GM11168 (cell line): ENCODE results near the gene JARID2.

ENCODE experiments used
- in situ Hi-C: fragments of 300-500 bp; cut with MboI; formaldehyde crosslinking; loops from one replicate; pipeline ENCODE4 v1.12.0; 2022; ENCODE audit warnings: low sequenced_read_pairs; ENCODE audit not compliant: unreplicated experiment

Gene JARID2

DNA sequence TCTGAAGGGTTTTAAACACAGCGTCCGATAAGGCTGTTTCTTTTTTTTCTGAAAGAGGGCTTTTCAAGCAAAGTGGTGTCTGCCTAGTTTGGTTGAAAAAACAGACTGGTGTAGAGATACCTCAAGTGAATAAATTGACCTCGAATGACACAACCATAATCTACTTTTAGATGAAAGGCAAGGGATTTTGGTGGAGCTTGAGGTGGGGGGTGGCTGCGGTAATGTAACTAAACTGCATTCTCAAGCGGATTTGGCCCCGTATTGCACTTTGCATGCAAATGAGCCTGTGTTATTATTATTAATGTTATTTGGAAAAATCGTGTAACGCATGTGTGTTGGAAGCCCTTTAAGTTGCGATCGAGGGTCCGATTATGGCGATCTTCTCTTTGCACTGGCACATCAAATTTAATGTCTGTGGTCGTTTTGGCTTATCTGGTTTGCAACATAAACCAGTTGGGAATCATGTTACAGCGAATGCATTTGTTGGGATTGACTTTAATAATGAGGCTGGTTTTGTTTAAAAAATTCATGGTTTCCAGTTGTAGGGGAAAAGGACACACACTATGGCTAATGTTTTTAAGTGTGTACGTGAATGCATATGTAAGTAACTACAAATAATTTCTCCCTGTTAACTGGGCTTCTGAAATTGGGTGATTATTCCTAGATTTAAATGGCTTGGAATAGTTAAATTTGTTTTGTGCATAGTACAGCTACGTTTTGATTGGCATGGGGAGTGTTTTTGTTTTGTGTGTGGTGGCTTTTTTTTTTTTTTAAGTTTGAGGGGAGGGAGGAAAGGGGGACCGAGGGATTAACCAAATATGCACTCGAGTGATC is 1.0 kb downstream of the JARID2 start:
- in situ Hi-C loops: no loop called here

DNA sequence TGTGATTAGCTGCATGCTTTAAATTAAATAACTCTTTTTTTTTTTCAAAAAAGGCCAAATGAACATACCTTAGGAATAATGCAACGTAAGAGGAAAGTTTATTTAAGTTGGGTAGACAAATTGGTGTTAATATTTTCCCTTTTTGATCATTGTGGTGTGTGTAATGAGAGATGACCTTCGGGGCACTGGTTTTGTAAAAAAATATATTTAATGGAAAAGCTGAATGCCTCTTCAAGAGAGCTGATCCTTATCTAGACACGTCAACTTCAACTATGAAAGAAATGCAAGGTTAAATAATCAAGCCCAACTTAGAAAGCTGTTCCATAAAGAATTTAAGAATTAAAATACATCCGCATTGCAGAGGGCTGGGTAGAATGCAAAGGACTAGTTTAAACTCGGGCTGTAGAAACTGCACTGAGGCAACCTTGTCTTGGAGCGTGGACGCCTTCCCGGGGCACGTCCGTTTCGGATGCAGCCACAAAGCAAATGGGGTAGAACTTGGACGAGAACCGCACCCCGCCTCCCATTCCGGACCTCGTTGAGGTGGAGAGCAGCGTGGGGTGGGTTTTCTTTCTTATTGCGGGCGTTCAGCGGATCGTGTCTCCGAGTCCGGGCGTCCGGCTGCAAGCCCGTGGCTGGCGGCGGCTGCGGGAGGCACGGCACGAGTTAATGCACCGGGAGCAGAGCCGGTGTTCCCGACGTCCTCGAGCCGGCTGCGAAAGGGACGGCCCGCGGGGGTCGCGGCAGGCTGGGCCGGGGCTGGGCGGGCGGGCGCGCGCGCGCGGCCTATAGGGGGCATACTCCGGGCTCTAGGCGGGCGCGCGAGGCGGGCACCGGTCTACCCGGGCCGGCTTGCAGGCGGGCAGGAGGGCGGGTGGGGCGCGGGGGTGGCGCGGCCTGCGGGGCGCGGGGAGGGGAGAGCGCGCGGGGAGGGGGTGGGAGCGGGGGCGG is 1.9 kb downstream of the JARID2 start:
- in situ Hi-C loops: no loop called here

DNA sequence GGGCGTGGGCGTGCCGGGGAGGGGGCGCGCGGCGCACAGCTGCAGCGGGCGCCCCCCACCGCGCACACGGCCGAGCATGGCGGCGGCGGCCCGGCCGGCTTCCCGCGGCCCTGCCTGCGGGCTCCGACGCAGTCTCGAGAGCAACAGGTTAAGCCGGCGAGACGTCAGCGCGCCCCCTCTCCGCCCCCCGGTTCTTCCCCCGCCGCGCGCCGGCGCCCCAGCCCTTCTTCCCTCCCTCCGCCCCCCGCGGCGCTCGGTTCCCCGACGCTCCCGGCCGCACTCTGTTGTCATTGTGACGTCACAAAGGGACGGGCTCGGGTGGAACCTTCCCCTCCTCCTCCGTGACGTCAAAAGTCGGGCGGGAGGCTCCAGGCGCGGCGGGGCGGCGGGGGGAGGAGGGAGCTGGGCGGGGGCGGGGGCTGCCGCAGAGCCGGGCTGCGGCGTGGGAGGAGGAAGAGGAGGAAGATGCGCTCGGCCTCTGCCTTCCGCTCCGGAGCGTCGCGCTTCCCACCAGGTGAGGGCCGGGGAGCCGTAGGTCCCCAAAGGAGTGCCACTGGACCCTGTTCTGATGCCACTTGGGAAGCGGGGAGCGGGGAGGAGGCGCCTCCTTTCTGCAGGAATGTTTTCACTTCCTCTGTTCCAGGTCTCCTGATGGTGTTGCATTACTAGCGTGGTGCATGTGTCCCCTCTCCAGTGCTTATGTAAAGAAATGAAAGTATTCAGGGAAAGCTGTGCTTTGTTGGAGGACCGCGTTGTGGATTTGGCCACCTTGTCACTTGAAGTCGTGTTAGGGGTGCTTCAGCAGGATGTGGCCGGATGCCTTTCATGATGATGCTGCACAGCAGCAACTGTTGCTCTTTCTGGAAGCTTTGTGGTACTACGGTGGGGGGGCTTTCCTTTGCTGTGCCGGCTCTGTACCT is 2.8 kb downstream of the JARID2 start:
- in situ Hi-C loops: no loop called here

DNA sequence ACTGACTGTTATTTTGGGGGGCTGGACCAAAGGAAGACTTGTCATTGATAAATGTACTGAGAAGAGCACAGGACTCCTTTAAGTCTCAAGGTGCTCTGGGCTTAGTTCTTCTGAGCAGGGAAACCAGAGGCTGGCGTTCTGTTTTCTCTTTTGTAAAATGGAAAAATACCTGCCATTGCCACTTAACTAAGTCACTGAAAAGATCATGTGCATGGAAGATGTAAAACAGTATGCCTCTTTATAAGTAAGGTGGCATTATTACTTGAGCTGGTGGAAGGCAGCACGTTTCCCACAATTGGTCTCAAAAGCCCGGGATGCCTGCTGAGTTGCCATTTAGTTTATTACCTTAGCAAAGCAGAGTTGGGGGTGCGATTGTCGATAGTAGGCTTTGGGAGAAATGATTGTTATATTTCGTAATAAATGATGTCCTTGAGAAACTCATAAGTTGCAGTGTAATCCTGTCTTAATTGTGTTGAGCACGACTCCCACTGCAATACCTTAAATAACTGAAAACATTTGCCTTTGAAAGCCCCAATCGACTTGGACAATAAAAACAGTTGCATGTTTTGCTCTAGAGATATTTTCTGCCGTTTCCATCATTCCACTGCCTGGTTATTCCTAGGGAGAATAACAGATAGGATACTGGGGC is 3.6 kb downstream of the JARID2 start:
- in situ Hi-C loops: no loop called here

DNA sequence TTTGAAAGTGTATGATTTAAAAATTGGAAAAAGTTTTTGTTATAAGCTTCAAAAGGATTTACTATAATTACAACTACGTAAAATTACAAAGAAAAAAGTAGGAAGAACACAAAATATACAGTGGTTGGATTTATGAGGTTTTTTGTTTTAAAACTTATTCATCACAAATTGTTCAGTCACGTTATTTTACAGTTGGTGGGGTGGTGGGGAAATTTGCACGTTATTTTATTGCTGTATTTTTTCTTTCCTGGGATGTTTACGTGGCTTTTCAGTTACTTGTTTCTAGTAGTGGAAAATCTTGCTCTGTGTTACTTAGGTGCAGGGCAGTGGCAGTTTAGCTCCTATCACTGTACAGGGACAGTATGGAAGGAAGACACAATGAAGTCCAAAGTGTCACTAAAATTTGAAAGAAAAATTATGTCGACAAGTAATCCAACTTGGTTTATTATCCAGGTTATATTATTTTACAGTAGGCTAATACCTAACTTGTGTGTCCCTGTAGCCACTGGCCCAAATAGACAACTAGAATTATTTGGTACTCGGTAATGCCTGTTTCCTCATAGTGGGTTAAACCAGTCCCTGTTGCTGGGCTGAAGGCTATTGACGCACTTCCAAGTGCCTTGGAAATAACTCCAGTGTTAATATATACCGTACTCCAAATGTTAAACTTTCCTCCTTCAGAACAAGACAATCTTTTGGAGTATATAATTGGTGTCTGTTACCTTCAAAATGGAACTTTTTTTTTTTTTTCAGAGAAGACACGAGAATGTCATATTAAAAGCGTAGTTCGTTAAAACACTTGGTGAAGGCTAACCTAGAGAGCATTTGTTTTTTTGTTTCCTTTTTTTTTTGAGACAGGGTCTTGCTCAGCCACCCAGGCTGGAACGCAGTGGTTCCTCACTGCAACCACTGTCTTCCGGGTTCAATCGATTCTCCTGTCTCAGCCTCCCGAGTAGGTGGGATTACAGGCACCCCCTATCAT is 4.6 kb downstream of the JARID2 start:
- in situ Hi-C loops: no loop called here

DNA sequence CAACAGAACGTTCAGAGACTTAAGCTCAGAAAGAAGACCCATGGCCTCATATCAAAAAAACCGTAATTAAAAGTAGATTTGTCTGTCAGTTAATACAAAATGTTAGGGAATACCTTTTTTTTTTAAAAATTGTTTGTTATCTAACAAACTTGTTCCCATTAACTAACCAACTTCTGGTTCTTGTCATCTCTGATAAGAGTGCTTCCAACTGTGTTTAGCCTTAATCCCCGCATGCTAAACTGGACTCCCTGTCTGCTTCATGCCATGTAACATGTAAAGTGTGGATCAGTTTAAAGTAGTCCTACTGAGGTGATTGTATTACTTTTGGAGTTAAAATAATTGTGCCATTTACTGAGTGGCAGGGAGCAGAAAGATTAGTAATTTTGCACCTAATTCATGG is 6.3 kb downstream of the JARID2 start:
- in situ Hi-C loops: no loop called here

DNA sequence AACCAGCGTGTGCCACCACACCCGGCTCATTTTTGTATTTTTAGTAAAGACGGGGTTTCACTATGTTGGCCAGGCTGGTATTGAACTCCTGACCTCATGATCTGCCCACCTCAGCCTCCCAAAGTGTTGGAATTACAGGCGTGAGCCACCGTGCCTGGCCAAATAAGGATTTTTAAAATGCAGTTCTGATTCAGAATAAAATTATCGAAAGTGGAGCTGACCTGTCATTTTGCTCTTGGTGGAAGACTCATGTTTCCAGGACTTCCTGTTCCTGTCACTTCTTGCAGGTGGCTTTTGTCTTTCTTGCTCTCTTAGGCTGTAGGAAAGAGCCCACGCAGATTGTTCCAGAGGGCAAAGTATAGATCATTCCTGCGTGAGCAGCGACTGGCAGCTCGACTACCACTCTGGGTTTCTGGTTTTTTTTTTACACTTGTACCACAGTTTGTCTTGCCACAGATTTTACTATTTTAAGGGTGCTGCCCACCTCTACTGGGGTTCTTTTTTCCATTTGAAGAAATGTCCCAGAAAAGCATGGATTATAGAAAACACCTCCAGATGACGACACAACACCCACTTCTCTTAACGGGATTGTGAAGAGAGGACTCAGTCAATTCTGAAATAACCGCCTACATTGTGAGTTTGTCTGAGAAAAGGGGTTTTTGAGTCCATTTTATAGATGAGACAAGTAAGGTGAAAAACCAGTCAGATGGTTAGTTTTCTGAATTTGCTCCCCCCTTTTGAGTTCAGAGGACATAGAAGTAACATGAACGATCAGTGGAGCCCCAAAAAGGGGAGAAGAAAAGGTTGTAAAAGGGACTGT is 7.5 kb downstream of the JARID2 start:
- in situ Hi-C loops: no loop called here

DNA sequence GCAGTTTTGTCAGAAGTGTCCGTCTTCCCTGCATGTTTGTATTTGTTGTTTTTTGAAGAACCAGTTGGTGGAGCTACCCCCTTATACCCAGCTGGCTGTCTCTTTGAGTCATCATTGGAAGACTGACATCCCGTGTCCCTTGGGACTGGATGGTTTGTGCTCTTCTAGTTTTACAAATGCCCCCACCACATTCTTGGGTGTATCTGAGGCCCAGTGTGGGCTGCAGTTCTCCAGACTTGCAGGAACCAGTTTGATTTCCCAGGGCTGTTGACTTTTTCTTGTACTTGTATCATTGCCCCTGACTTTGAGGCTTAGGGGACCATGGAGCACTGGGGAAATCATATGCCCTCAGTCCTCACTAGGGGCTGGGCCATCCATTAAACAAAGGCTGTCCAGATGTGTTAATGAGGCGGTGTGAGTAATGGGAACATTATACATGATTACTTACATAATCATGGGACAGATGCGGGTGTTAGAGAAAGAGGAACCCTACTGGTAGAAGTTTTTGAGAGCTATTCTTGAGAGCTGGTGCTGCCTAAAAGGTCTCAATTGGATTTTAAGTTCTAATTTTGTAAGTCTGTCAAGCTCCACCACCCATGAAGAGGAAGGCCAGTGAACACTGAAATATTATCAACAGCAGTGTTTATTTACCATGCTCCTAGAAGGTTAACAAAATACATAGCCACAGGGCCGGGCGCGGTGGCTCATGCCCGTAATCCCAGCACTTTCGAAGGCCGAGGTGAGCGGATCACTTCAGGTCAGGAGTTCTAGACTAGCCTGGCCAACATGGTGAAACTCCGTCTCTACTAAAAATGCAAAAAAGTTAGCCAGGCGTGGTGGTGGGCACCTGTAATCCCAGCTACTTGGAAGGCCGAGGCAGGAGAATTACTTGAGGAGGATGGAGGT is 8.5 kb downstream of the JARID2 start:
- in situ Hi-C loops: no loop called here

DNA sequence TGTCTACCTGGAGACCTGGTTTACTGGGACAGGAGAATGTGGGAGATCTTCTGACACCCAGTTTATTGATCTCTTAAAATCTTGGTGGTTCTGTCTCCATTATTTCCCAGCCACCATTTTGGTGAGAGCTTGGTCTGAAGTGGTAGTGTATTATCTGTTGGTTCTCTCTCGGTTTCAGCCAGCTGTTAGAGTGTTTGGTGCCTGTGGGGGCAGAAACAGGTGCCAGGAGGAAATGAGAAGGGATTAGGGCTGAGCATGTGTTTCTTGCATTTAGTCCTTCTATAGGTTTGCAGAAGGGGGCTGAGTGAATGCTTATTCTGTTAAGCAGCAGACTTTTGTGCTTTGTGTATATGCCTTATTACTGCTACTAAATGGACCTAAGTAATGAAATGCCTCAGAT is 9.6 kb downstream of the JARID2 start:
- in situ Hi-C loops: no loop called here

DNA sequence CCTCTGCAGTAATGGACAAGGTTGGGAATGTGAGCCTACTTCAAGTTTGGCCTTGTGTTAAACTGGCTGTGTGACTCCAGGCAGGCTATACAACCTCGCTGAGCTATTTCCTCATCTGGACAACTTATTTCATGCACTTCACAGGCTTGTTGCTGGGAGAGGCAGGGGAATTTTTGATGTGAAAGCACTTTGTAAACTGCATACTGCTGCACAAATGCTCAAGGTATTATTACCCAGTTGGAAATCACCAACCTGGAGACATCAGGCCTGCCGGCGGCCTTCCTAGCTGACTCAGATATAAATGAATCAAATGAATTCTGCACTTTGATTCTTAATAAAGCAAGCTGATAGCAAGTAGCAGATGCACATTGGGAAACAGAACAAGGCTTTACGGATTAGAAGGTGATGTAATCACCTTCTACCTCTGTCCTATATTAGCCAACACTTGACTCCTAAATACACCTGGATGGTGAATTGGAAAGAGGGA is 10.1 kb downstream of the JARID2 start:
- in situ Hi-C loops: no loop called here

DNA sequence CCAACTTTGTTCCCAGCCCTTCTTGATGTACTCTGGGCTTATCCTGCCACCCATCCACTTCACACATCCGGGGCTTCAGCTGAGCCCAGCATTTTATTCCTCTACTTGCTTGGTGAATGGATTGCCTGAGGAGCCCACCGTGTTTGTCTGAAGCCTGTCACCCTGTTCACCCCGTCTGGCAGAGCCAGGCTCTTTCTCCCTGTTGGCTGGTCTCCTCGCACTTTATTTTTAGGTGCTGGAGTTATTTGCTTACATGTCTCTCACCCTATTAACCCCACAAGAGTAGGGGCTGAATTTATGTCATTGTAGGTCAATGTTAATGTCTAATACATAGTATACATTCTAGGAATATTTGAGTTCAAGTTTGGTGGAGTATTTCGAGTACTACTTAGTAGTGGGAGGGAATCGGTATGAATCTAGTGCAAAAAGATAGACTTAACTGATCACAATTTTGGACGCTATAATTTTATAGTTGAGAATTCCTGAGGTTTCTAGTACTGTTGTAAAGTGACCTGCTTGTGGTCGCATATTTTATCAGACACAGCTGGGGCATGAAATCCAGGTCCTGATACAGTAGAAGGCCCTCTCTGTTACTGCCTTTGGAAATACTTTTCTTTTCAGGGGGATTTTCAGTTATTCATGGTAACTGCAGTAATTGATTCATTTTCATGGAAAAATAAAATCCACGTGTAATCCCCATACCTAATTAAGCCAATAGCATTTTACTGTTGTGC is 10.8 kb downstream of the JARID2 start:
- in situ Hi-C loops: no loop called here

DNA sequence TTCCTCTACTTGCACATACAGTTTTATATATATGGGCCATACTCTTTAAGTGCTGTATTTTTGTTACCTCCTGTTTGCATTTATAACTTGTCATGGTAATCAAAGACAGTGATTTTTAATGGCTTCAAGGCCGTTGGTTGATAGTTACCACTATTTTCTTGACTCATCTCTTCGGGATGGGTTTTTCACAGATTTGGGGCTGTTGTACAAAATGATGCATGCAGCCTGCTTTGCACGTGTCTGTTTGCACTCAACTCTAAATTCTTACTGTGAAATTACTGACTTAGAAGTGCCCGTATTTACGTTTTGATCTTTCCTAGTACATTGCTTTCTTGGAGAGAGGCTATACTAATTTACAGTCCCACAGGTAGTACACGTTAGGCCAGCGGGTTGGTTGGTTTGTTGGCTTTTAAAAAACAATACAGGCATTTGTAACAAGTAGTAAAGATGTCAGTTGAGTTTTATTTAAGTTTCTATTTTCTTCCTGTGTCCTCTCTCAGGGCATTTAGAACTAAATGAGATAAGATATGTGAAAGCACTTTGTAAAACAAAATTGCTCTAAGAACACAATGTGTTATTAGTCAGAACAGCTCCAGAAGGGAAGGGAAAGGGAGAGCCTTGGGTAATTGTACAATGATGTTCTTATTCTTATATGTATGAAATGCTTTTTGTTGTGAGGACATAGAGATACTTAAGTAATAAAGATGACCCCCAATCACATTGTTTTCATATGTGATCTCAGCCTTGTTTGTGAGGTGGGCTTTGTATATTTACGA is 11.7 kb downstream of the JARID2 start:
- in situ Hi-C loops: no loop called here

DNA sequence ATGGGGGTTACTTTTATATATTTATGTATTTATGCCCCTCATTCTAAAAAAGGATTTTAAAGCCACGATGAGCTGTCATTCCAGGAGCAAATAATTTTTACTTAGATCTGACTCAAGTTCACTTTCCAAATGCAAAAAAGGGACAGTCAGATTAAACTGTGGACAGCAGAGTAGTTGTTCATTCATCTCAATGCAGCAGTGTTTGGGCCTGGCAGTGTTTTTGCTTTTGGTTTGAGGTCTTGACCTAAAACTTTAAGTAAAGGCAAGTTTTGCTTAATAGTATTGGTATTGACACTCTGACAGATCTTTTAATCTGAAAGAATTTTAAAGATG is 13.9 kb downstream of the JARID2 start:
- in situ Hi-C loops: no loop called here

DNA sequence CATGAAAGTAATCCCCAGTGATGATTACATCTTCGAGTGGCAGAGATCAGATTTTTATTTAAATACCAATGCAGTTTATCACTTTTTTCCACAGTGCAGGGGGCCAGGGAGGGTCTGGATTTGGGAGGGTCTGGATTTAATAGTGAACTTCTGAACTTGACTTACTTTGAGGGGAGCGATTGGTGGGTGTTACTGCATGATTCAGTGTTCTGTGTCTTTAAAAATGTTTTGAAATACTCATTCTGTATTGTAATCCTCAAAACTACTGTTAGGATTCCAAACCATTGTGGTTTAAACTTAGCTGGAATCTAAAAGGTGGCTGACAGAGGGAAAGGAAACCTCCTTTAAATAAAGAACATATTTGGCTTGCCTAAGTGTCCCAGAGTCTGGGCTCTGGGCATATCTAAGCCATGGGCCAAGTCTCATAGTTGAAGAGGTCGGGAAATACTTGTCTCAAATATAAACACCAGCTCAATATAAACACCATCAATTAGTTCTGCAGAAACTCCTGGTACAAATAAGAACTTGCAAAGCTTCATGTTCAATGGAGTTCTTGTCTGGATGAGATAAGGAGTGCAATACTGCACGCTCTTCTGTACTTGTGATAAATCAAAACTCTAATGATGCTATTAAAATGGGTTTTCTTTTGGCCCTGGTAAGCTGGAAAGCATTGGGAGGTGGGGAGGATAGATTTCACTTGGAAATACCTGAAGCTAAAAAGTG is 14.4 kb downstream of the JARID2 start:
- in situ Hi-C loops: no loop called here
